Activated B cell treated with CpG ODN at 0.5 μM for 24 hours (primary cell): ENCODE measurements around the gene PROX1. TPM values are rescaled to one million over a fixed set of nuclear protein-coding genes. Genes with fewer than 3 reads are reported as not detected.

Source experiments
- ATAC-seq: fragments of 200-7000 bp; cut with Tn5 transposase; one replicate; pipeline ENCODE4 v1.10.0; 2021; ENCODE audit warnings: low read depth, mild to moderate bottlenecking, moderate library complexity
- CTCF ChIA-PET: fragments of 350-600 bp; sonication (Branson Sonifier 250); formaldehyde crosslinking; loops from one replicate; lab custom pipeline; 2021; ENCODE audit warnings: antibody characterized with exemption; lab: Charles Lee
- POLR2A ChIA-PET: fragments of 350-600 bp; sonication (Branson Sonifier 250); formaldehyde crosslinking; loops from one replicate; lab custom pipeline; 2021; ENCODE audit warnings: antibody characterized with exemption; lab: Charles Lee
- DNase-seq: peaks from one replicate; pipeline ENCODE4 v3.0.0; 2022
- H3K27ac Mint-ChIP-seq: one replicate; pipeline ENCODE4 v1.8.0; 2020; ENCODE audit warnings: mixed read lengths
- H3K27me3 Mint-ChIP-seq: one replicate; pipeline ENCODE4 v1.8.0; 2021; ENCODE audit warnings: mixed read lengths
- H3K36me3 Mint-ChIP-seq: one replicate; pipeline ENCODE4 v1.8.0; 2021; ENCODE audit warnings: low read depth, mixed read lengths
- H3K4me1 Mint-ChIP-seq: one replicate; pipeline ENCODE4 v1.8.0; 2021; ENCODE audit warnings: mixed read lengths
- H3K4me3 Mint-ChIP-seq: one replicate; pipeline ENCODE4 v1.8.0; 2020; ENCODE audit warnings: mild to moderate bottlenecking, mixed read lengths
- H3K9me3 Mint-ChIP-seq: one replicate; pipeline ENCODE4 v1.8.0; 2020; ENCODE audit warnings: mixed read lengths
- intact Hi-C: fragments of 100-400 bp; cut with micrococcal nuclease; formaldehyde crosslinking; loops from one replicate; pipeline ENCODE4 v1.15.1; 2024
- total RNA-seq: library from RNA; stranded (reverse); gene quantifications from 2 replicates; pipeline ENCODE4 v1.2.3, GENCODE V29; 2022
- TF ChIP-seq, protein P1 (sequence below): fragments of 200-600 bp; IDR thresholded peaks from one replicate; pipeline ENCODE4 v1.8.0; 2022; ENCODE audit warnings: antibody characterized with exemption, mild to moderate bottlenecking

PROX1 gene
- total RNA-seq, 1 donor from 2014 or later: 1.00 TPM

DNA sequence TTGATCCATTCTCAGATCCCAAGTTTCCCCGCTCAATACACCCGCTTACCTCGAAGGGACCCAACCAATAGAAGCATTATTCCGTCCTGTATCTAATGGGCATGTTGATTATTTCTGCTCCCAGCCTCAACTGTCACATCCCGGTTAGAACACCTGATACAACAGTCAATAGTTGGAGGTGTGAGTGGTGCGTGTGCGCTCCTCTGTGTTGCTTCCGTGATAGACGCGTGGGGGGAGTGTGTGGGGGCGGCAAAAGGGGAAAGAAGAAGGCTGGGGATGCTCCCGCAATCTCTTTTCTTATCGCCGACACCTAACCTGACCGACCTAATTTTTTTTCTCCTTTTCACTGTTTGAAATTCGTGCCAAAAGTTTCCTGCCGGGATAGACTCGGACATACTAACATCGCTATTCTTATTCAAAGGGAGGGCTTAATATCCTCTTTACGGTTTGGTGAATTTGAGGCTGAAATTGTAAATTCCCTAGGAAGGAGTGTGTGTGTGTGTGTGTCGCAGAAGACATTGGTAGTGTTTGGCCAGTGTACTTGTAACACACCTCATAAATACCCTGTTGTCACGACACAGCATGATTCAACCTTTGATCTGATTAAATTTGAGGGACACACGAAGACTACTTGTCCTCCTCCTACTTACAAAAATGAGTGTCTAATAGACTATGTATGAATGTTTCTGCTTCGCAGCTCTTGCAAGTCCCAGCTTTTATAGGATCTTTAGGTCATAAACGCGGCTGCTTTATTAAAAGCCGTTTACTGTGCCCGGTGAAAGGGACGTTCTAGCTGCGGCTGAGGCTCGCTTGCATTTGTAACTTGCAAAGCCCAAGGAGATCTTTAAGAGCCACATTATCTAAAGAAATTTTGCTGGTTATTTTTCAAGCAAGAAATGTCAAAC lies 1.5 kb upstream of the PROX1 start:
- CTCF ChIA-PET: no interaction called here
- POLR2A ChIA-PET: no interaction called here
- Mint-ChIP-seq H3K27me3 (peaks cover 78% of the 10 kb centered on the region), H3K27ac (no peak overlapping the region), H3K4me3 (no peak overlapping the region), H3K36me3 (peaks cover 5% of the 10 kb centered on the region), H3K4me1 (peaks cover 26% of the 10 kb centered on the region), H3K9me3 (no peaks in the 10 kb centered on the region)
- ATAC-seq: no peak
- TF ChIP-seq, protein P1, sequence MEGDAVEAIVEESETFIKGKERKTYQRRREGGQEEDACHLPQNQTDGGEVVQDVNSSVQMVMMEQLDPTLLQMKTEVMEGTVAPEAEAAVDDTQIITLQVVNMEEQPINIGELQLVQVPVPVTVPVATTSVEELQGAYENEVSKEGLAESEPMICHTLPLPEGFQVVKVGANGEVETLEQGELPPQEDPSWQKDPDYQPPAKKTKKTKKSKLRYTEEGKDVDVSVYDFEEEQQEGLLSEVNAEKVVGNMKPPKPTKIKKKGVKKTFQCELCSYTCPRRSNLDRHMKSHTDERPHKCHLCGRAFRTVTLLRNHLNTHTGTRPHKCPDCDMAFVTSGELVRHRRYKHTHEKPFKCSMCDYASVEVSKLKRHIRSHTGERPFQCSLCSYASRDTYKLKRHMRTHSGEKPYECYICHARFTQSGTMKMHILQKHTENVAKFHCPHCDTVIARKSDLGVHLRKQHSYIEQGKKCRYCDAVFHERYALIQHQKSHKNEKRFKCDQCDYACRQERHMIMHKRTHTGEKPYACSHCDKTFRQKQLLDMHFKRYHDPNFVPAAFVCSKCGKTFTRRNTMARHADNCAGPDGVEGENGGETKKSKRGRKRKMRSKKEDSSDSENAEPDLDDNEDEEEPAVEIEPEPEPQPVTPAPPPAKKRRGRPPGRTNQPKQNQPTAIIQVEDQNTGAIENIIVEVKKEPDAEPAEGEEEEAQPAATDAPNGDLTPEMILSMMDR: no peak
- no peak for DNase-seq
- intact Hi-C loops: loop anchor here (10.0 kb wide), 1 partner anchor 339 kb away; no protein-coding TSS in a partner anchor

DNA sequence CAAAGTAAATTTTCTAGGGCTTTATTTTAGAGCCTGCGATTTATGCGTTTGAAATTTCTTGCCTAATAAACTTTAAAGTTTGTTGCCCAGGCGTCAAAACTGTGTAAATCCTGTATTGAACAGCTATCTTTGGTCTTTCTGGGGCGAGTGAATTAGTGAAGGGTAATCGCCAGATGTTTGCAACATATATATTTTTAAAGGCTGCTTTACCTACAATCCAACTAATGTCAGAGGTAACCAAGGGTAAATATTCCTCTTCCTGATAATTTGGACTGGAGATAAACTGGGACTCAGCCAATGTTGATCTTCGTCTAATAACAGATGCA lies 885 bp upstream of the PROX1 start:
- no peak overlapping the region for H3K4me3 Mint-ChIP-seq
- CTCF ChIA-PET: no interaction called here
- peaks cover 5% of the 10 kb centered on the region for H3K36me3 Mint-ChIP-seq
- TF ChIP-seq, protein P1: no peak
- ATAC-seq (no peak), DNase-seq (no peak)
- H3K4me1 Mint-ChIP-seq: peaks cover 26% of the 10 kb centered on the region
- intact Hi-C loops: loop anchor here (10.0 kb wide), 1 partner anchor 338 kb away; no protein-coding TSS in a partner anchor
- H3K9me3 Mint-ChIP-seq: no peaks in the 10 kb centered on the region
- H3K27ac Mint-ChIP-seq: no peak overlapping the region
- POLR2A ChIA-PET: no interaction called here
- H3K27me3 Mint-ChIP-seq: peaks cover 76% of the 10 kb centered on the region

DNA sequence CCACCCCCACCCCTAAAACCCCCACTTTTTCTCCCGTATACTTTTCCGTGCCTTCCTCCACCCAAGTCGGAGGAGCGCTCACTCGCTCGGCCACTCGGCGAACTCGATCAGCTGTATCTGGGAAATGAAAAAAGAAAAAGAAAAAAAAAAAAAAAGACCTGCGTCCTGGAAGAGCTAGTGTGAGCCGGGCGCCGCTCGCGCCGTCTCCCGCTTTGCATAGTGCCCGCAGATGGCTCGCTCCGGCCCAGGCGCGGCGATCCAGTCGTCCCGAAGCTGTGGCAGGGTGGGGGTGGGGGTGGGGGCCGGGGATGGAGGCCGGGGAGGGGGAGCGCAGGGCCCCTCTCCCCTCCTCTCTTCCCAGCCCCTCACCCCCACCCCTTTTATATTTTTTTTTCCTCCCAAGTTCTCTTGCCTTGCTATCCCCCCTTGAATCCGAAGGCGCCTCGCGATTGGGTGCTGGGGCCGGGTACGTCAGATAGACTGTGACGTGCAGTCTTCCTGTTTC lies 299 bp upstream of the PROX1 start:
- Mint-ChIP-seq H3K4me1 (peaks cover 26% of the 10 kb centered on the region), H3K27ac (peak overlapping the region; percentile 82), H3K36me3 (peaks cover 5% of the 10 kb centered on the region), H3K27me3 (peaks cover 70% of the 10 kb centered on the region), H3K9me3 (no peaks in the 10 kb centered on the region), H3K4me3 (peak overlapping the region; percentile 88)
- intact Hi-C loops: loop anchor here (10.0 kb wide), 1 partner anchor 337 kb away; no protein-coding TSS in a partner anchor
- TF ChIP-seq, protein P1: no peak
- POLR2A ChIA-PET: no interaction called here
- CTCF ChIA-PET: no interaction called here
- ATAC-seq (peak; percentile 20), DNase-seq (no peak)

DNA sequence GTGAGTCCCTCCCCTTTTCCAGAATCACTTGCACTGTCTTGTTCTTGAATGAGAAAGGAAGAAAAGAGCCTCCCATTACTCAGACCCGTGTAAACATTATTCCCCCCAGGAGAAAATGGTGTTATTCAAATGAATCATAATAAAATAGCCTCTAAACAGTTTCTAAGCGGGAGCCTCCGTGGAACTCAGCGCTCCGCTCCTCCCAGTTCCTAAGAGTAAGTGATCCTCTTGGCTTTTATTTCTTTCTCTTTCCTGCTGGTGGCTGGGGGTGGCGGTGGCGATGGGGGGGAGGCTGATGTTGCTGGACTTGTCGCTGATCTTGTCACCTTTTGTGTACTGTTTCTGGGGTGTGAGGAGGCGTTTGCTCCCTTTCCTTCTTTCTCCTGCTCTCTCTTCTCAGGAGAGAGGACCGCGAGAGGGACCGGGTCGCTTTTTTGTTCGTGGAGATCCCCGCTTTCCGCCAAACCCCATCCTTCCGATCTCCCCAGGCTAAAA lies 781 bp downstream of the PROX1 start:
- POLR2A ChIA-PET: interaction anchor here (0.7 kb wide), 1 partner anchor 1703 kb away, joined by 5 read pairs; no protein-coding TSS in a partner anchor
- TF ChIP-seq, protein P1: no peak
- Mint-ChIP-seq H3K9me3 (no peaks in the 10 kb centered on the region), H3K36me3 (peaks cover 5% of the 10 kb centered on the region), H3K27ac (peak overlapping the region; percentile 82), H3K4me1 (peaks cover 26% of the 10 kb centered on the region), H3K27me3 (peaks cover 72% of the 10 kb centered on the region), H3K4me3 (peak overlapping the region; percentile 88)
- DNase-seq (no peak), ATAC-seq (no peak)
- CTCF ChIA-PET: no interaction called here
- intact Hi-C loops: loop anchor here (10.0 kb wide), 1 partner anchor 336 kb away; no protein-coding TSS in a partner anchor
